K562 (cell line): ENCODE results near the gene CPTP. TPM values are rescaled to one million over a fixed set of nuclear protein-coding genes. Genes with fewer than 3 reads are reported as not detected.

Experiments
- ATAC-seq: fragments of 200-7000 bp; cut with Tn5 transposase; 3 replicates; pipeline ENCODE4 v1.9.1; 2020; ENCODE audit warnings: moderate library complexity
- BruUV-seq: library from RNA; stranded (reverse); fragments of 400-500 nt; replicated peaks from 2 replicates; lab custom pipeline; 2021; lab: Mats Ljungman, UMichigan
- CTCF ChIA-PET: fragments of 300-600 bp; formaldehyde crosslinking; extraction: SDS; loops from one replicate; lab custom pipeline; 2021; ENCODE audit warnings: low intra/inter-chr PET ratio; lab: Yijun Ruan, JAX
- POLR2A ChIA-PET: fragments of 300-600, 350-650 bp; sonication (Branson Sonifier 250); formaldehyde crosslinking; extraction: SDS; loops from one replicate; lab custom pipeline; 2021; ENCODE audit warnings: antibody characterized with exemption, inconsistent platforms; lab: Yijun Ruan, JAX
- DNase-seq, 4 experiments: peaks; one replicate each; pipeline versions ENCODE4 v3.0.0 to v3.0.0-alpha.2; 2011 to 2018; ENCODE audit warnings: low spot score in 3 of 4, mixed read lengths in 3 of 4; ENCODE audit errors: extremely low read depth in 1 of 4
- FAIRE-seq: peaks from 2 replicates; lab custom pipeline; 2011; peaks lifted over from hg19 to GRCh38; lab: Jason Lieb, UNC
- H2AFZ ChIP-seq: 2 replicates; pipeline ENCODE4 v1.6.0; 2011; ENCODE audit warnings: low read depth, low read length, control low read depth, inconsistent platforms
- H3K27ac ChIP-seq: fragments of 200-600 bp; 3 replicates; pipeline ENCODE4 v1.8.0; 2011; ENCODE audit warnings: low read depth, mild to moderate bottlenecking, control low read depth, inconsistent platforms, low read length, moderate library complexity, mixed read lengths; ENCODE audit errors: extremely low read depth
- H3K27me3 ChIP-seq, 2 experiments: fragments of 300-600 bp in 1 of 2; 2 replicates in 1 of 2; 3 replicates in 1 of 2; pipeline versions ENCODE4 v1.6.0 to v1.8.0; 2011; ENCODE audit warnings: inconsistent platforms in 2 of 2, low read length in 2 of 2, mild to moderate bottlenecking in 1 of 2, mixed read lengths in 1 of 2, moderate library complexity in 1 of 2; ENCODE audit not compliant: control insufficient read depth in 2 of 2, insufficient read depth in 2 of 2
- H3K36me3 ChIP-seq: fragments of 300-600 bp; 3 replicates; pipeline ENCODE4 v1.8.0; 2011; ENCODE audit warnings: mild to moderate bottlenecking, low read length, inconsistent platforms; ENCODE audit not compliant: control insufficient read depth, insufficient read depth
- H3K4me1 ChIP-seq, 2 experiments: fragments of 200-600 bp in 1 of 2; replicated peaks in 1 of 2; 2 replicates in 1 of 2; 3 replicates in 1 of 2; pipeline versions ENCODE4 v1.5.1 to v1.8.0; 2011; ENCODE audit warnings: inconsistent platforms in 2 of 2, low read length in 2 of 2, mild to moderate bottlenecking in 1 of 2, mixed read lengths in 1 of 2, moderate library complexity in 1 of 2; ENCODE audit not compliant: control insufficient read depth in 2 of 2, insufficient read depth in 2 of 2
- H3K4me2 ChIP-seq: 2 replicates; pipeline ENCODE4 v1.6.1; 2011; ENCODE audit warnings: low read length, control low read depth, inconsistent platforms, mixed read lengths; ENCODE audit not compliant: insufficient read depth
- H3K4me3 ChIP-seq: fragments of 200-600 bp; sonication (generic), shearing (Covaris generic); 2 replicates; pipeline ENCODE4 v1.5.1; 2016; ENCODE audit warnings: control low read depth, inconsistent platforms
- H3K79me2 ChIP-seq: fragments of 200-600 bp; 3 replicates; pipeline ENCODE4 v1.8.0; 2011; ENCODE audit warnings: low read length, inconsistent platforms; ENCODE audit not compliant: control insufficient read depth, insufficient read depth
- H3K9ac ChIP-seq, 2 experiments: 2 replicates each; pipeline versions ENCODE4 v1.6.0 to v1.6.1; 2011; ENCODE audit warnings: low read depth in 2 of 2, low read length in 2 of 2, control low read depth in 1 of 2, inconsistent platforms in 1 of 2, mild to moderate bottlenecking in 1 of 2, mixed read lengths in 1 of 2; ENCODE audit not compliant: insufficient read depth in 1 of 2
- H3K9me1 ChIP-seq: one replicate; pipeline ENCODE4 v1.6.0; 2011; ENCODE audit warnings: inconsistent platforms, mild to moderate bottlenecking, low read length, moderate library complexity; ENCODE audit not compliant: control insufficient read depth, insufficient read depth
- H3K9me3 ChIP-seq: replicated peaks from 2 replicates; pipeline ENCODE4 v1.5.1; 2011; ENCODE audit warnings: low read depth, low read length, inconsistent platforms; ENCODE audit not compliant: control insufficient read depth, insufficient read depth
- H4K20me1 ChIP-seq: replicated peaks from 2 replicates; pipeline ENCODE4 v1.6.1; 2011; ENCODE audit warnings: low read length, inconsistent platforms, mixed read lengths; ENCODE audit not compliant: control insufficient read depth, insufficient read depth
- CHD2 ChIP-seq: IDR thresholded peaks from 2 replicates; pipeline ENCODE4 v1.6.1; 2011; ENCODE audit warnings: low read depth, low read length
- EHMT2 ChIP-seq: fragments of 450-650 bp; IDR thresholded peaks from 2 replicates; pipeline ENCODE4 v1.6.1; 2018; ENCODE audit warnings: antibody characterized with exemption
- FOXP4 ChIP-seq: sonication (generic); formaldehyde crosslinking; IDR thresholded peaks from 2 replicates; pipeline ENCODE4 v1.8.0; 2022; ENCODE audit warnings: mild to moderate bottlenecking, missing genetic modification reagents, borderline replicate concordance
- HDAC2 ChIP-seq: fragments of 450-650 bp; IDR thresholded peaks from 2 replicates; pipeline ENCODE4 v1.6.1; 2016; ENCODE audit warnings: mild to moderate bottlenecking
- PML ChIP-seq: IDR thresholded peaks from 2 replicates; pipeline ENCODE4 v1.6.1; 2012; ENCODE audit warnings: low read length, inconsistent platforms
- SAFB ChIP-seq: fragments of 200-400 bp; formaldehyde crosslinking; IDR thresholded peaks from 2 replicates; pipeline ENCODE4 v1.6.1; 2017; ENCODE audit warnings: low read depth, low read length, borderline replicate concordance
- SRF ChIP-seq, 2 experiments: fragments of 250-450, 450-650 bp in 1 of 2; sonication (Bioruptor Pico) in 1 of 2; sonication (generic) in 1 of 2; formaldehyde crosslinking; IDR thresholded peaks; 2 replicates each; pipeline versions ENCODE4 v1.5.0 to v1.5.1; 2020 to 2022; ENCODE audit warnings: mild to moderate bottlenecking in 1 of 2, missing genetic modification reagents in 1 of 2
- TFAP4 ChIP-seq: sonication (generic); formaldehyde crosslinking; IDR thresholded peaks from 2 replicates; pipeline ENCODE4 v1.8.0; 2022; ENCODE audit warnings: missing genetic modification reagents, mild to moderate bottlenecking, moderate library complexity, borderline replicate concordance
- ZBTB40 ChIP-seq, 2 experiments: fragments of 450-650 bp in 1 of 2; sonication (generic) in 1 of 2; formaldehyde crosslinking in 1 of 2; IDR thresholded peaks; 2 replicates each; pipeline versions ENCODE4 v1.7.1 to v1.9.0; 2016 to 2022; ENCODE audit warnings: inconsistent platforms in 1 of 2, mild to moderate bottlenecking in 1 of 2, missing genetic modification reagents in 1 of 2
- ZNF3 ChIP-seq: fragments of 250-450 bp; sonication (Bioruptor Pico); IDR thresholded peaks from 2 replicates; pipeline ENCODE4 v1.5.0; 2021; ENCODE audit warnings: mild to moderate bottlenecking, moderate library complexity
- WGBS: fragments of 100-300 bp; shearing (Covaris generic); methylation state at CpG from one replicate; pipeline ENCODE4 v1.1.6; 2016; ENCODE audit warnings: low coverage, mixed read lengths; ENCODE audit not compliant: insufficient coverage; ENCODE audit errors: missing lambda C conversion rate; 5-methylcytosine and 5-hydroxymethylcytosine counted together
- in situ Hi-C: fragments of 300-500 bp; cut with MboI; formaldehyde crosslinking; loops from 4 replicates; pipeline ENCODE4 v1.15.0; 2018; ENCODE audit warnings: inconsistent platforms, mixed read lengths
- intact Hi-C: fragments of 100-400 bp; cut with micrococcal nuclease; formaldehyde crosslinking; loops from 2 replicates; pipeline ENCODE4 v1.14.2; 2022
- polyA plus RNA-seq, 8 experiments: library from polyadenylated mRNA; depleted of rRNA in 4 of 8; stranded (reverse) in 5 of 8; unstranded in 3 of 8; fragments of >200 nt; fragmentation: Nextera tagmentation in 2 of 8; fragmentation: Illumina TruSeq in 1 of 8; extraction: Ambion mirVana in 2 of 8; extraction: Trizol in 1 of 8; gene quantifications; 2 replicates each; pipeline versions ENCODE4 v1.2.1 to v1.2.3, GENCODE V29; 2011 to 2014; ENCODE audit warnings: inconsistent platforms in 1 of 8, missing spikeins in 1 of 8
- total RNA-seq, 7 experiments: library from RNA; depleted of rRNA in 6 of 7; stranded (reverse); fragments of >200 nt in 6 of 7; fragmentation: Illumina TruSeq in 2 of 7; extraction: Trizol in 2 of 7; gene quantifications; 2 replicates each; pipeline versions ENCODE4 v1.2.1 to v1.2.3, GENCODE V29; 2011 to 2021; ENCODE audit warnings: low replicate concordance in 1 of 7

Gene CPTP
- total and polyA plus RNA-seq, 9 of the 15 experiments (the other 6 are each of a cell fraction or from before 2014, with no cell fraction given) = 0.11 to 25.8 (median 3.5) TPM

- no peak overlapping the region for H3K4me3 ChIP-seq
- no peak overlapping the region for H2AFZ ChIP-seq
- H3K79me2 ChIP-seq = peaks cover 2% of the 10 kb centered on the region; the same call in 1 of the 3 replicates
- peaks cover 4% of the 10 kb centered on the region for H3K9me3 ChIP-seq
- in situ Hi-C loops (no loop called here), intact Hi-C loops (no loop called here)
- peaks cover 0 to 91% of the 10 kb centered on the region in 2 experiments; a peak in 2 of 5 replicates for H3K4me1 ChIP-seq
- peak overlapping the region in 1 of 2 experiments; percentile 61; a peak in 1 of 4 replicates for H3K9ac ChIP-seq
- ChIA-PET CTCF (no interaction called here), POLR2A (interaction anchor here (0.5 to 2.1 kb wide), 11 partner anchors 8 to 118 kb away, joined by 3 to 8 read pairs (median 4); partner anchors contain the start of gene CCNL2)
- DNase-seq (peak in 2 of 4 experiments; percentile 59 to 67), FAIRE-seq (no peak), ATAC-seq (no peak)
- peaks cover 16% of the 10 kb centered on the region; the same call in 1 of the 2 replicates for H4K20me1 ChIP-seq
- no peaks in the 10 kb centered on the region for H3K27me3 ChIP-seq
- WGBS = 88% methylated on average over 6 of the region's 11 CpGs
- H3K27ac ChIP-seq = no peak overlapping the region
- BruUV-seq = no TSS peak
- peaks cover 7% of the 10 kb centered on the region for H3K9me1 ChIP-seq
- no peak overlapping the region for H3K4me2 ChIP-seq
- peaks cover 53% of the 10 kb centered on the region; the same call in 1 of the 3 replicates for H3K36me3 ChIP-seq
- TF ChIP-seq SRF (CRISPR knock-in tag; IDR thresholded peaks at IDR 0.05) (peak in 1 of 2 experiments; percentile 71; a peak in 2 of 4 replicates), HDAC2 (peak; percentile 39; the same call in 1 of the 2 replicates), EHMT2 (peak; percentile 98), ZNF3 (no peak), PML (no peak), TFAP4 (CRISPR knock-in tag) (peak; percentile 66), ZBTB40 (IDR thresholded peaks at IDR 0.05) (peak; percentile 81), ZBTB40 (CRISPR knock-in tag; IDR thresholded peaks at IDR 0.05) (no peak), FOXP4 (CRISPR knock-in tag) (no peak), SAFB (no peak), CHD2 (0 out of 2 replicates have a peak, but pooled peaks have one; percentile 15)
Measured at GRCh38 chr1:1334835-1335234, 10.2 kb downstream of the CPTP start.
